ENCODE results near the gene FLT3LG. TPM values are rescaled to one million over a fixed set of nuclear protein-coding genes. Genes with fewer than 3 reads are reported as not detected.

The FLT3LG gene
- total and polyA plus RNA-seq, 9 of the 15 experiments (the other 6 are each of a cell fraction or from before 2014, with no cell fraction given), result 0.31 to 6.4 (median 1.1) TPM

- TF ChIP-seq ZBTB5 (IDR thresholded peaks at IDR 0.05) (no peak), ZNF354B (CRISPR knock-in tag; IDR thresholded peaks at IDR 0.05) (no peak), MBD1 (CRISPR knock-in tag; IDR thresholded peaks at IDR 0.05) (no peak), CTBP1 (IDR thresholded peaks at IDR 0.05; ENCODE audit: borderline replicate concordance) (peak; percentile 87; the same call in 1 of the 2 replicates), PURB (CRISPR knock-in tag; IDR thresholded peaks at IDR 0.05; ENCODE audit: low read depth) (no peak), HEY1 (CRISPR knock-in tag; IDR thresholded peaks at IDR 0.05; ENCODE audit: borderline replicate concordance) (no peak), CGGBP1 (CRISPR knock-in tag; IDR thresholded peaks at IDR 0.05) (no peak), ATF3 (IDR thresholded peaks at IDR 0.05) (no peak), ATF3 (CRISPR knock-in tag; conservative IDR thresholded peaks at IDR 0.05) (no peak), MIER1 (IDR thresholded peaks at IDR 0.05; ENCODE audit: low read depth) (no peak), ZNF282 (CRISPR knock-in tag; IDR thresholded peaks at IDR 0.05) (no peak), SPI1 (IDR thresholded peaks at IDR 0.05; ENCODE audit: borderline replicate concordance, low read depth, low read length) (no peak), NCOA4 (IDR thresholded peaks at IDR 0.05; ENCODE audit: partially characterized antibody) (no peak), ZFP91 (CRISPR knock-in tag; IDR thresholded peaks at IDR 0.05) (no peak), SNIP1 (IDR thresholded peaks at IDR 0.05; ENCODE audit: low read depth) (no peak), YY1 (IDR thresholded peaks at IDR 0.05; ENCODE audit: borderline replicate concordance in 1 of 3, control insufficient read depth in 1 of 3, extremely low read depth in 1 of 3, insufficient read depth in 3 of 3, insufficient read length in 1 of 3, insufficient replicate concordance in 2 of 3, low read depth in 1 of 3, low read length in 2 of 3) (peak in 2 of 3 experiments; percentile 60 to 65), SMAD1 (IDR thresholded peaks at IDR 0.05; ENCODE audit: low read depth, low read length, partially characterized antibody) (no peak), SNRNP70 (optimal IDR thresholded peaks at IDR 0.05; ENCODE audit: low read depth, low read length) (no peak), ARID1B (IDR thresholded peaks at IDR 0.05) (peak; percentile 35; the same call in 1 of the 2 replicates), TAF15 (IDR thresholded peaks at IDR 0.05; ENCODE audit: low read depth, low read length) (no peak), WHSC1 (IDR thresholded peaks at IDR 0.05; ENCODE audit: low read length) (no peak), BCL6 (CRISPR knock-in tag; IDR thresholded peaks at IDR 0.05) (no peak), MECOM (CRISPR knock-in tag; IDR thresholded peaks at IDR 0.05) (no peak)
Measured at GRCh38 chr19:49473868-49474541, at the start of gene FLT3LG (continued).
